ENCODE data around the gene CLEC4D.
"Not testable (repeated sequence)": the region's sequence is repeated elsewhere in the genome, so short reads cannot be mapped to it uniquely, and the experiment has no call there.

The CLEC4D gene

GRCh38 chr12:8537820-8538219 lies 24.5 kb downstream of the CLEC4D start:
- DNase-seq: not testable (repeated sequence)

GRCh38 chr12:8540831-8541230 lies 27.5 kb downstream of the CLEC4D start, which contains the start of gene CLEC4E:
Gene CLEC4E (minus strand): TSS chr12:8540905. CDS start chr12:8540797, 108 bp downstream.
- not testable (repeated sequence) for DNase-seq

GRCh38 chr12:8541562-8541961 lies 28.3 kb downstream of the CLEC4D start:
- DNase-seq: no peak

- peak; percentile 59 to 76 for DNase-seq
Observed at GRCh38 chr12:8544295-8544694, 31.0 kb downstream of the CLEC4D start.

GRCh38 chr12:8546591-8546990 lies 33.3 kb downstream of the CLEC4D start:
- DNase-seq: no peak

DNA sequence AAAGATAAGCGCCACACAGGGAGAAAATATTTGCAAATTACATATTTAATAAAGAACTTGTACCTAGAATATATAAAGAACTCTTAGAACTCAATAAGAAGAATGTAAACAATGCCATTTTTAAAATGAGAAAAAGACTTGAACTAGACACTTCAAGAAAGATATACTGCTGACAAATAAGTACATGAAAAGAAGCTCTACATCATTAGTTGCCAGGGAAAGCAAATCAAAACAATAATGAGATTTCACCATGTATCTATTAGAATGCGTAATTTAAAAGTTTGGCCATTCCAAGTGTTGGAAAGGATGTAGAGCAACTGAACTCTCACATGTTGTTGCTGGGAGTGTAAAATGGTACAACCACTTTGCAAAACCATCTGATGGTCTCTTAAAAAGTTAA lies 34.3 kb downstream of the CLEC4D start:
- no peak for DNase-seq

DNA sequence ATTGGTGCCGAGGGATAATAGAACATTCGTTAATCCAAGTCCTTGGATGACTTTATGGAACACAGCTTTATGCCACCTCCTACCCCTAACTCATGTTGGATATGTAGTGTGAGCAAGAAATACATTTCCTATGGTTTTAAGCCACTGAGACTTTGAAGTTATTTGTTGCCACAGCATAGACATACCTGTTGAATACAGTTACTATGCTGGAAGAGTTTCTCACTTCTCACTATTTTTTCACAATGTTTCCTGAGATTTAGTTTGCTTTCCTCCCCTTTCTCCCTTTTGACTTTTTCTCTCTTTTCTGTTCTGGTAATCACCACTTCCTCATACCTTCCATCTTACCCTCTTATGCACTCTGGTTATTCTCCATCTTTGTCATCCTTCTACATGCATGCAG lies 34.9 kb downstream of the CLEC4D start:
- no peak for DNase-seq

DNA sequence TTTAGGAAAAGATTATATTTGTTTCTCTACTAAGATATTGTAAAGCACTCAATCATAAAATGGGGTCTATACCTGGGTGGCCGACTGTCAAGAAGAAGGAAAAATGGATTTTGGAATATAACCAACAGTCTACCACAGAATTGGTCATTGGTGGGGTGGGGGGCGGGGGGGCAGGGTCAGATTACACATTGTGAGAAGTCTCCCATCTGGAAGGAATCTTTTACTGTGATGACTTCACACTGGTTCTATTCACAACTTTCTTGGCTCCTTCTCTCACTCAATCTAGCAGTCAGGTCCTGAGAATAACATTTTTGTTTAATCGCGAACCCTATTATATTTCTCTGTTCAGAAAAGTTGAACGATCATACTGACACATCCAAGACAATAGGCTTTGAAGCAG lies 36.1 kb downstream of the CLEC4D start:
- DNase-seq: no peak

DNA sequence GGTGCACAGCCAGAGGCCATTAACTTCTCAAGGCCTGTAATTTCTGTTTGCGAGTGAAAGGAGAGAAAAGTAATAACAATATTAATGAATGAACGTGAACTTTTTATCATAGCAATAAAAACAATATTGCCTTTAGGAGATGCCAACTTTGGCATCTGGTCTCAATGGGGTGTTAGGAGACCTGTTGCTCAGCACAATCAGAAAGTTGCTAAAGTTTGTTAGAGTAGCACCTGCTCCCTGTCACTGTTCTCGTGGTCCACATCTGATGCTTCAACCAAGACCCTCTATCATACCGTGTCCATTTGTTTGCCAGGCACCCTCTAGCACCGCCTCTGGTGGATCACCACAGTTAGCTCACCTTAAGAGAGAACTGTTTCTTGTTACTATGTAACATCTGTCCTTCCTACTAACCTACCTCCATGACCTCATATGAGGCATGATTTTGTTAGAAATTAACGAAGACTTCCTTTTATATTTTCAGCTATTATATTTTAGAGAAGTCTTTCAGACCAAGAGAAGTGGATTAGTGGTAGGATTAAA lies 39.9 kb downstream of the CLEC4D start:
- no peak for DNase-seq

GRCh38 chr12:8554451-8555195 lies 41.3 kb downstream of the CLEC4D start:
- DNase-seq: no peak

GRCh38 chr12:8556531-8557097 lies 43.3 kb downstream of the CLEC4D start:
- no peak for DNase-seq

DNA sequence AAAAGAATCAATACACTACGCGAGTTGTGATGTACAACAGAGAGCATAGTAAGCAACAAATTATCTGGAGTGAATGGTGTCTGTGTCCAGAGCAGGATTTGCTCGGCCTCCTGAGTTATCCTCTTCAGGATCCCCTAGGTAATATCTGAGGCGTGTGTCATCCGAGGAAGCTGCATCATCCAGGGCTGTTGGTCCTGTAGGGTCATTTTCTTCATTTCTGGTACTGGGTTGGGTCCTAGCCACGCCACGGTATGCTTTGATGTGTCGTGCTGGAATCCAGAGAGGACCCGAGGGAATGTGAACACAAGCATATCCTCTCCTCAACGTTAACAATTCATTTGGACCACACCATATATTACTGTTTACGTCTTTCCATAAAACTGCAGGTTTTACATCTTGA lies 46.4 kb downstream of the CLEC4D start:
- no peak for DNase-seq

DNA sequence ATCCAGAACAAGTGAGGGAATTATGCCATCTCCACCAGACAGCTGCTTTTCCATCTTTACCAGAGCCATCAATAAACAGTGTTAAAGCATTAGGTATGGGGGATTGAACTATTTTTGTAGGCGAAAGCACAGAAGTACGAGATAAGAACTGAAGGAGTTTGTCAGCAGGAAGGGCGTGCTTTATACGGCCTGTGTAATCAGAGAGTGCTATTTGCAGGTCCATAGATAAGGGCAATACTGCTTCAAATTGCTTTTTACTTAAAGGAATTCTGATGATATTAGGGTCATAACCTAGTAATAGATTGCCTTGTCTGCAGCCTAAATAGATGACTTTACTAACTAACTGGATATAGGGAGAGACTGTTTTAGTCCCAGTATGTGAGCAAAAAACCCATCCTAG lies 47.7 kb downstream of the CLEC4D start:
- DNase-seq: no peak

- DNase-seq: no peak
Observed at GRCh38 chr12:8562310-8562709, 49.0 kb downstream of the CLEC4D start.

DNA sequence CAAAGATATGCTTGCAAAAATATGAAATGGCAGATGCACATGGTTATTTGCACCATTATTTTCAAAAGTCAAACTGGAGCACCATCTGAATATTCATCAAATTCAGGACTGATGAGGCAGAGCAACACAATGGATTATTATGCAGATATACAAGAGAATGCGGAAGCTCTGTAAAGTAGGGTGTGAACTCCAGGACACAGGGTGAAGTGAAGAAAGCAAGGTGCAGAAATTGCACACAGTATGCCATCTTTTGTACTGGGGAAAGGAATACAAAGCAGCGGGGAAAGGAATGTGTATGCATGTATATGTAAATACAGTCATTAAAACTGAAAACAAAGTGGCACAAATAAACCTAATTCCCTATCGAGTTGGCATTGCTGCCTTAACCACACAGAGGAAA lies 50.1 kb downstream of the CLEC4D start:
- DNase-seq: no peak

DNA sequence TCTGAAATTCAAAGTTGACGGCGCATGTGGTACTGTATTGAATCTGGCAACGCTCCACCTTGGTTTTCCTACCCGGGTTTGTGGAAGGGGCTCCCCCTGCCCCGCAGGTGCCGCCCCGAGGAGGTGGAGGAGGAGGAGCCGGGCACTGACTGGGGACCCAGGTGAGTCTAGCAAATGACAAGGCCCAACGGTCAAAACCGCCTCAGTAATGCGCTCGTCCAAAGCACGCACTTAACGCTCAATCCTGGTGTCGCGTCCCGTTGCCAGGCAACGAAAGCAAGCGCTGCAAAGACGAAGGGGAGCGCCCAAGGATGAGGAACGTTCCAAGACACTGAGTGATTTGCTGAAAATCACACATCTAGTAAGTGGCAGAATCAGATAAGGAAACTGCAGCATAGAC lies 51.4 kb downstream of the CLEC4D start:
- DNase-seq: no peak

- not testable (repeated sequence) for DNase-seq
Observed at GRCh38 chr12:8566052-8566451, 52.7 kb downstream of the CLEC4D start.

DNA sequence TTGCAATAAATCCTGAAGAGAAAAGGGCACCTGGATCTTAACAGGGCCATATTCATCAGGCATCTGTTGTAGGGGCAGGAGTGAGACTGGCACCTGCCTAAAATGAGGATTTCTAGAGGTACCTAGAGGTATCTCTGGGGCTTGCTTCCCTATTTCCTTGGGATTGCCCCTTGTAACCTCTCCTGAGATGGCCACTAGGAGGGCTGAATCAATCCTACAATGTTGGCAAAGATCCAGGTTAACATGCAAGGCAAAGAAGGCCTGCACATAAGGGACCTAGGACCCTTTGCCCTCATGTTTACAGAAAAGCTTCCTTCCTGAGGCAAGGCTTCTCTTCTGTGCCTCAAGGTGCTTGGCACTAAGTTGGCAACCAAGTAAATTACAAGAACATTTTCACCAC lies 53.2 kb downstream of the CLEC4D start:
- DNase-seq: no peak
